ENCODE results near the gene CBX3. TPM values are rescaled to one million over a fixed set of nuclear protein-coding genes. Genes with fewer than 3 reads are reported as not detected.
"Not testable (repeated sequence)": the region's sequence is repeated elsewhere in the genome, so short reads cannot be mapped to it uniquely, and the experiment has no call there.

The CBX3 gene
- total RNA-seq, 1 donor from 2014 or later = 71.9 TPM

- DNase-seq (ENCODE audit: low spot score) = peak; percentile 41
Observed at GRCh38 chr7:26202019-26202990, 760 bp downstream of the CBX3 start.

DNA sequence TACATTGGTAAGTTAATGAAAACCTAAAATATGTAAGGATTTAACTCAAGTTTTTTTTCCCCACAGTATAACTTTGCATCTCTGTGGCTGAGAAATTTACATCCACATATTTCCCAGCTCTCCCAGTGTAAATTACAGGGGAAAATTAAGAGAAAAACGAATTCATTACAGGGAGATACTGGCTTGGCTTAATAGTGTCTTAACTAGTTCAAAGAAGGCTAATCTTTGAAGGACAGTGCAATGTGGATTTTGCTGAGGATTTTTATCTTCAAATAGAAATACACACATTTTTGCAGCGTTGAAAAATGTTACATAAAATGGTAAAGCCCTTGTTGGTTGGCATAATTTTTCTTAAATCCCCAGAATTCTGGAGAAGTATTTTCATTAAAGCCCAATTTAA is 1.5 kb downstream of the CBX3 start:
- no peak for DNase-seq (ENCODE audit: low spot score)

DNA sequence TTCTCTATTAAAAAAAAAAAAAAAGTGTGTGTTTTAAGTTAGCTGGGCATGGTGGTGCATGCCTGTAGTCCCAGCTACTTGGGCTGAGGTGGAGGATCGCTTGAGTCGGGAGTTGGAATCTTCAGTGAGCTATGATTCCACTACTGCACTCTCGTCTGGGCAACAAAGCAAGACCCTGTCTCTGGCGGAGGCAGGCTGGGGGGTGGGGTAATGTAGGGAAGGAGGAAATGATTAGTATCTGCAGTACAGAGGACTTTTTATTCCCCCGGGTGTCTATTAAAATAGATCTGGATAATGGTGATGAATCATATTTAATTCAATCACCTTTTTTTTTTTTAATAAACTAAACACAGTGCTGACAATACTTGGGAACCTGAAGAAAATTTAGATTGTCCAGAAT is 6.5 kb downstream of the CBX3 start:
- no peak for DNase-seq (ENCODE audit: low spot score)

- DNase-seq (ENCODE audit: low spot score) = no peak
Observed at GRCh38 chr7:26212921-26213718, 11.6 kb downstream of the CBX3 start.

GRCh38 chr7:26213807-26214515 is 12.4 kb downstream of the CBX3 start:
- DNase-seq (ENCODE audit: low spot score) = no peak

DNA sequence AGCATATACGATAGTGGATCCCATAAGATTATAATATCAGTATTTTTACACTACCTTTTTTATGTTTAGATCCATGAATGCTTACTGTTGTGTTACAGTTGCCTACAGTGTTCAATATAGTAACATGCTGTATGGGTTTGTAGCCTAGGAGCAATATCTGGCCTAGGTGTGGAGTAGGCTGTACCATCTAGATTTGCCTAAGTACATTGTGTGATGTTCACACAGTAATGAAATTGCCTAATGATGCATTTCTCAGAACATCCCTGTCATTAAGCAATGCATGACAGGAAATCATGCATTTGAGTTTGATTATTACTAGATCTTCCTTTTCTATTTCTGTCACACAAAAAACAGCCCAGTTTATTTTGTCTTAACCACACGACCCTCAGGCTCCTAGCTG is 14.5 kb downstream of the CBX3 start:
- DNase-seq (ENCODE audit: low spot score) = no peak

GRCh38 chr7:26224359-26224758 is 22.8 kb downstream of the CBX3 start:
- DNase-seq (ENCODE audit: low spot score) = no peak

GRCh38 chr7:26227987-26228386 is 26.4 kb downstream of the CBX3 start:
- no peak for DNase-seq (ENCODE audit: low spot score)

DNA sequence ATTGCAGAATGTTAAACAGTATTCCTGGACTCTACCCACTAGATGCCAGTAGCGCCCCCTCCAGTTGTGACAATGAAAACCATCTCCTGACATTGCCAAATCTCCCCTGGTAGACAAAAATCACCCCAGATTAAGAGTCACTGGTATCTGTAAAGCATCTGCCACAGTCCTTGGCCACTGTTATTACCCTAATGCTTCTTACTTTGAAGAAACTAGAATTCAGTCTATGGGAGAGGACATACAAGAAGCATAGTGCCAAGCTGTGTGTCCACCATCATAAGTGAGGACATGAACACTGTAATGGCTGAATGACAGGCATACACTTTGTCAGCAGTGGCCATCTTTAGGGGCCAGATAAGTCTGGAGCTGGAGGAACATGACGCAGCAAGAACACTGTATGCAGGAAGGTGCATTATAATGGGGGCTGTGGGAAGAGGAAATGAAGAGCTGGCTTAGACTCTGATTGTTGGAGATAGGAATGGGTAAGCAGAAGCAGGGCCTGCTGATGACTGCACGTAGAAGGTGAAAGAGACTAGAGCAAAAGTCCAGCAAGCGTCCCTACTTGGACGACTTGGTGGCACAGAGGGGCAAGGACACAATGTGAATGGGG is 32.5 kb downstream of the CBX3 start:
- no peak for DNase-seq (ENCODE audit: low spot score)

GRCh38 chr7:26237035-26237807 is 35.7 kb downstream of the CBX3 start:
- DNase-seq (ENCODE audit: low spot score) = no peak

- DNase-seq (ENCODE audit: low spot score) = no peak
Observed at GRCh38 chr7:26238032-26238431, 36.5 kb downstream of the CBX3 start.

- DNase-seq (ENCODE audit: low spot score) = no peak
Observed at GRCh38 chr7:26245150-26245549, 43.6 kb downstream of the CBX3 start.

GRCh38 chr7:26250239-26250638 is 48.7 kb downstream of the CBX3 start:
- no peak for DNase-seq (ENCODE audit: low spot score)

DNA sequence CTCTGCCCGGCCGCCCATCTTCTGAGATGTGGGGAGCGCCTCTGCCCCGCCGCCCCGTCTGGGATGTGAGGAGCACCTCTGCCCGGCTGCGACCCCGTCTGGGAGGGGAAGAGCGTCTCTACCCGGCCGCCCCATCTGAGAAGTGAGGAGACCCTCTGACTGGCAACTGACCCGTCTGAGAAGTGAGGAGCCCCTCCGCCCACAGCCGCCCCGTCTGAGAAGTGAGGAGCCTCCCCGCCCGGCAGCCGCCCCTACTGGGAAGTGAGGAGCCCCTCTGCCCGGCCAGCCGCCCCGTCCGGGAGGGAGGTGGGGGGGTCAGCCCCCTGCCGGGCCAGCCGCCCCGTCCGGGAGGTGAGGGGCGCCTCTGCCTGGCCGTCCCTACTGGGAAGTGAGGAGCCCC is 60.3 kb downstream of the CBX3 start:
- DNase-seq (ENCODE audit: low spot score) = not testable (repeated sequence)

Other genes with a start within 250 kb of the CBX3 start
- gene NFE2L3, start 49.5 kb upstream of the CBX3 start, total RNA-seq = 8.7 TPM
- 344 TPM for gene HNRNPA2B1, start 999 bp upstream of the CBX3 start, total RNA-seq
- 5.4 TPM for gene SNX10, start 90.1 kb downstream of the CBX3 start, total RNA-seq